ENCODE measurements around the gene TMEM132E.

TMEM132E gene

DNA sequence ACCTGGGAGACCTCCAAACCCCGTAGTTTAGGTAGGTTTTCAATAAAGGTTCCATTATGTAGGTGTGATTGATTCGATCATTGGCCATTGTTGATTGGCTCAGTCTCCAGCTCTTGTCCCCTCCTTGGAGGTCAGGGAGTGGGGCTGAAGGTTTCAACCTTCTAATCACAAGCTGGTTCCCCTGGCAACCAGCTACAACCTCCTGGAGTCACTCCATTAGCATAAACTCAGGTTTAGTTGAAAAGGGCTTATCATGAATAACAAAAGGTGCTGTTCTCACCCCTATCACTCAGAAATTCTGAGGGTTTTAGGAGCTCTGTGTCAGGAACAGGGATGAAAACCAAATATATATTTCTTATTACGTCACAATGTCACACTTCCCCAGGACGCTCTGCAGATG lies 28.5 kb downstream of the TMEM132E start:
- no peak for DNase-seq

DNA sequence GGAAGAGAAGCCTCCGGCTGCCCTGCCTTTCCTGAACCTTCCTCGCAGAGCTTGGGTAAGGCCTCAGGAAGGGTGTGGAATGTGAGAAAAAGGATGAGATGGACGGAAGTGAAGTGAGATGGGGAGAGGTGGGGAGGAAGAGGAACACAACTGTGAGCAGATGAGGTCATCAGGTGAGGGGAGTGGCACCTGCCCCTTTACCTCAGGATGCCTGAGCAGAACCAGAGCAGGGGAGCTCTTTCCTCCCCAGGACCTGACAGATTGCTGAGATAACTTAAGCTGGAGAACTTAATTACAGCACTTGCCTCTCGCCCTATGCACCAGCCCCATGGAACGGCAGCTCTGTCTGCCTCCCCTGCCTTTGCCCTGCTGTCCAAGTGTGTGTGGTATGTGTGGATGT lies 29.8 kb downstream of the TMEM132E start:
- DNase-seq = no peak

DNA sequence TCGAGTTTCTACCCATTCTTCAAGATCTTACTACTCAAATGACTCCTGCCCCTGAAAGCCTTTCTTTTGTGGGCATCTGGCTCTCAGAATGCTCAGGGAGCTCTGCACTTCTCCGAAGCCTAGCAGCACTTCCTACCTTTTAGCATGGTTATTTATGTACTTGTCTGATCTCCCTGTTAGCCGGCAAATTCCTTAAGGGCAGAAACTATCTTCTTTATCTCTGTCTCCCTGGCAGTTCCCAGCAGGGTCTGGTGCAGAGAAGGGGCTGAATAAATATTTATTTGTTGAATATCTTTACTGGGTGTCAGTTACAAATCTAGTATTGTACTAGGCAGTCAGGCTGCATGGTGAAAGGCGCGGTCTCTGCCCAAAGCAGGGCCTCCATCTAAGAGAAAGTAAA lies 30.7 kb downstream of the TMEM132E start:
- DNase-seq = no peak

DNA sequence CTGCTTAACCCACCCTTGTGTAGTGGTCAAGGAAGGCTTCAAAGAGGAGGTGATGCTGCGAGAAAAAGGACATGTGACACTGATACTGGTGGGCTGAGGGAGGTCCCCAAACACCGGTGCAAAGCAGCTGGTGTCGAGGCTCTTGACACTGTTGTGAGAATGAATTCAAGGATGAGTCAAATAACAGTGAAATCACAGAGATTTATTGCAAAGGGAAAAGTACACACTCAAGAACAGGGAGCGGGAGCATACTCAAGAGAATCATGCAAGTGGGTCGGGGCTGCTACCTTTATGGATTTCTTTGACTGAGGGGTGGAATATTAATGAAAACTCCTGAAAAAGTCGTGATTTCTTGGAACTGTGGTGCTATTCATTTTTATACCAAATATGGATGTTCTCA lies 31.1 kb downstream of the TMEM132E start:
- DNase-seq = no peak

DNA sequence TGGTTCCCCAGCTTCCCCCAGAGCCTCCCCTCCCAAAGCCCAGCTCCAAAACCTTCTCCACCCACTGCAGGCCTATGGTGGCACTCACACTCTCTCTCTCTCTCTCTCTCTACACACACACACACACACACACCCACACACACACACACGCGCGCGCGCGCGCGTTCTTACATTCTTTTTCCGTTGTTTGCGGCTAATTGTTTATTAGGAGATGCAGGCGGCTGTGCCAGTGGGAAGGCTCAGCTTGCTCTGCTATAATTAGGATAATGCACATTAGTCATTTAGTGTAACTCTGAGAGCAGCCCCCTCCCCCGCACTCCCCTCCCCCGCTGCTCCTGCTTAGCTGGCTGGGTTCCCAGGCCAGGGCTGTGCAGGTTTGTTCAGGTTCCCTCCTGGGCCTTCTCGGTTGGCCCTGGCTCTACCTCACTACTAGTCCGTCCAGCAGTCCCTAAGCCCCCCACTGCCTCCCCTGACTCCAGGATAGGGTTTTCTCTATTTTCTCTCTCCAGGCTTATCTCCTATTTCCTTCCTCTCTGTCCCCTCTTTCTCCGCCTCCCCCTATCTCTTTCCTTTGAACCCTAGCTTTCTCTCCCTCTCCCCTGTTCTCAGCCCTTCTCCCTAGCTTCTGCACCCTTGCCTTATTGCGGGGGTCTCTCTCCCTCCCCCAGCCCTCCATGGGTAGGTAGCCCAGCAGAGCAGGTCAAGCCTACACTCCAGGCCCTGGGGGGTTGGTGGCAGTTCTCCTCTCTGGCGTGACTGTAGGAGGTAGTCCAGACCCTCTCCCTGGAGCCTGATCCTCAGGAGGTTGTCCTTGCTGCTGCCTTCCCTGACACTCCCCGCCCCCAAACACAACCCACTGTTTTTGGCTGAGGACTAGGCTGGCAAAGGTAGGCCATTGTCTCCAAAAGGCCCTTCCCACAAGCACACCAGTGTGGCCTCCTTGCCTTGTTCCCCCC lies 34.0 kb downstream of the TMEM132E start:
- DNase-seq = no peak

DNA sequence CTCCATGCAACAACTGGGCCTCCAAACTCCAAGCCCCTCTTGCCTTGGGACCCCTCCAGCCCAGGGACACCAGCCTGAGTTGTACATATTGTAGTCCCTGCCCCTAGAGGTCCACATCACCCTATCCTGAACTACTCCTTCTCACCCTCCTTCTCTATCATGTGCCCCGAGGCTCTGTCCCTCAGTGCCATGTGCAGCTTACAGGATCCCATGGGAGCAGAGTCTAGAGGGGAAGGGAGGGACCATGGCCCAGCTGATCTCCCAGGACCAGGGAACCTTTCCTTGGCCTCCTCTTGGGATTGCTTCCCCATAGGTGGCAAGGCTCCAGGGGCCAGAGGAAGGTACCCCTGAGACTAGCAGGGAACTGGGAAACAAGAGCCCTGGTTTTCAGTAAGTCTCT lies 35.3 kb downstream of the TMEM132E start:
- DNase-seq = no peak

DNA sequence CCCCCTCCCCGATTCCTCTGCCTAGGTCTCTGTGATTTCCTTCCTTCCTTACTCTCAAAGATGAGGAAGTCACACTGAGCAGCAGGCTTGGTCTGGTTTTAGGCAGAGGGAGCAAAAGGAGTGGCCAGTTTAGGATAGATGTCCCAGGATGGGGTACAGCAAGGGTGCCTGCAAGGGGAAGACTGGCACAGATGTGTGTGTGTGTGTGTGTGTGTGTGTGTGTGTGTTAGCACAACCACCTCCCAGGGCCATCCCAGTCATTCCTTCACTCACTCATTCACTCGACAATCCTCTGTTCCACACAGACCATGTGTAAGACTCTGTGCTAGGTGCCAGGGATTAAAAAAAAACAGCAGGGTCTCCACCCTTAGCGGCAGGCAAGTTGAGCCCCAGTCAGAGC lies 35.9 kb downstream of the TMEM132E start:
- no peak for DNase-seq

DNA sequence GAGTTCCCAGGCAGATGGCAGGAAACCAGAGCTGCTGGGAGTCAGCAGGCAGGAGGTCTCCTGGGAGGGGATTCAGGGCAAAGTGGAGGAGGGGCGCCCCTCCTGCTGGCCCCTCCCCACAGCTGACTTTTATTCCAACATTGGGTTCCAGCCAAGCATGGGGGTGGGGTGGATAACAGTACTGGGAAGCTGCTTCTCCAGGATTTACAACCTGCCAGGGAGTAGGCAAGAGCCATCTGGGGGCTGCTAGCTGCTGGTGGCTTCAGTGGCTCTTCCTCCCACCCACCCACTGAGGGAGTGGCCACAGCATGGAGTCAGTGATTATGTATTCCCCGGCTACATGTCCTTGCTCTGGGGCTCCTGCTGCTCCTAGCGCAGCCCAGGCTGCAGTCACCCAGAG lies 36.8 kb downstream of the TMEM132E start:
- DNase-seq = no peak

DNA sequence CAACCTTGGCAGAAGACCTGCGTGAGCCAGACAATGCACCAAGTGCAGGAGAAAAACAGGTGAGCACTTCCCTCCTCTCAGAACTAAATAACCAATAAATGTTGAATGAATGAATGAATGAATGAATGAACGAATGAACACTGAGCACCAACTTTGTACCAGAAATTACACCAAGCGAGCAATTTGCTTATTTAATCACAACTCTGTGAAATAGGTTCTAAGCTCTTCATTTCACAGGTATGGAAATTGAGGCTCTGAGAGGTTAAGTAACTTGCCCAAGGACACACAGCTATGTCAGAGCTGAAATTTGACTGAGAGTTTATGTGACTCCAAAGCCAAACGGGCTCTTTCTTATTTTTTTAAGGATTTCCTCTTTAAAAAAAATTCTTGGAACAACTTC lies 38.0 kb downstream of the TMEM132E start:
- DNase-seq = no peak

DNA sequence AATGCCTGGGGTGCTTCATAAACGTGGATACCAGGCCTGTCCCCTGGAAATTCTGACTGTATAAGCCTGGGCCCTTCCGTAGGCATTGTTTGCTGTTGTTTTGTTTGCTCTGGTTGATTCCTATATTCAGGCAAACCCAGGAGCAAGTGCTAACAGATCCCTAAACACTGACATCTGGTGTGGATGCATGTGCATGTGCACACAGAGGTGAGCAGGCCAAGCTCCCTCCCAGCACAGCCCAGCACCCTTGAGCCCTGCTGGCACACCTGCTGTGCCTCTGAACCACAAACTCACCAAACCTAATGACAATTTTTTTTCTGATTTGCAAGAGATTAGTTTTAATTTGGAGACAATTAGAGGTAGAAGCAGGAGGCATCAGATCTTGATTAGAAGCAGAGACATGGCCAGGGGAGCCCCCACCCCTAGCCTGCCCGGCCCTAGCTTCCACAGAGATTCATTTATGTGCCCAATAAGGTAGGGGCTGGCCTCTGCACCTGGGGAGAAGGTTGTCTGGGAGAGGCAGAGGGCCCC lies 40.4 kb downstream of the TMEM132E start:
- no peak for DNase-seq

DNA sequence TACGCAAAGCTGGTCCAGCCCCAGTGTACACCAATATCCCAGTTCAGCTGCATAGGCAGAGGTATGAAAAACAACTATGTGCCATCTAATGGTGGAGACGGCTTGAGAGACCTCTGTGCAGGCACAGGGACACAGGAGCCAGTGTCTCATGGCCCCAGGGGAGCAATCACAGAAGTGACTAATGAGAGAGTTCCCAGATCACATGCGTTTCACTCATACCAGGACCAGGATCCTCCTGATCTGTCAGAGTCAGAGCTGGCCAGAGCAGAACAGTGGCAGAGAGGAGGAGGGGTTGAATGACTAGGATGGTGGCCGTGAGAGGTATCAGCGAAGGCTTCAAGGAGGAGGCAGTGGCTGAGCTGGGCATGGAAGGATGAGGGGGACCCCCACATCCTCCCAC lies 41.1 kb downstream of the TMEM132E start:
- DNase-seq = no peak

DNA sequence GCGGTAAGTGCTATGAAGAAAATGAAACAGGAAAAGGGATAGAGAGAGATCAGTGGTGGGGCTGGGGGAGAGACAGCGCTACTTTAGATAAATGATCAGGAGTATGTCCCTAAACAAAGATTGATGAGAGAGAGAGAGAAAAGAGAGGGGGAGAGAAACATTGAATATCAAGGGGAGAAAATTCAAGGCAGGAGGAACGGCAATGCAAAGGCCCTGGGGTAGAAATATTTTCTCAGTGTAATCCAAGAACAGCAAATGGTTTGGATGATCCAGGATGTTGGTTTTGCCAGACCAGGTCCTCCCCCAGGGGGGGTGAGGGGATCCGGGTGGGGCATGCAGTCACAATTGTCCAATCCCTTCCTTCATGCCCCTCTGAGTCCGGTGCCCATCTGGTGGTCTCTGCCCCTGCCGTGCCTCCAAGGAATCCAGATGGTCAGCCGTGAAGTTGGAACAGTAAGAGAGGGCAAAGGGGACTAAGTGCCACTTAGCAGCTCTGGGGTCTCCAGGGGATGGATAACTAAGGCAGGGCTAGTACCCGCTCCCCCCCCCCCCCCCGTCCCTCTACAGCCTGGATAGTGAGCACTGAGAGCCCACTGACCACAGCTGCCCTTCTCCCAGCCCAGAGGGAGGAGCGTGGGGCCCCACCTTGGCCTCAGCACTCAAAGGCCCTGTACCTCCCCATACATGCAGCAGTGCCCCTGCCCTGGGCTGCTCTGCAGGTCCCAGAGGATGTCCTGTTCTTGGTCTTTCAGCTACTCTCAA lies 43.7 kb downstream of the TMEM132E start:
- no peak for DNase-seq

DNA sequence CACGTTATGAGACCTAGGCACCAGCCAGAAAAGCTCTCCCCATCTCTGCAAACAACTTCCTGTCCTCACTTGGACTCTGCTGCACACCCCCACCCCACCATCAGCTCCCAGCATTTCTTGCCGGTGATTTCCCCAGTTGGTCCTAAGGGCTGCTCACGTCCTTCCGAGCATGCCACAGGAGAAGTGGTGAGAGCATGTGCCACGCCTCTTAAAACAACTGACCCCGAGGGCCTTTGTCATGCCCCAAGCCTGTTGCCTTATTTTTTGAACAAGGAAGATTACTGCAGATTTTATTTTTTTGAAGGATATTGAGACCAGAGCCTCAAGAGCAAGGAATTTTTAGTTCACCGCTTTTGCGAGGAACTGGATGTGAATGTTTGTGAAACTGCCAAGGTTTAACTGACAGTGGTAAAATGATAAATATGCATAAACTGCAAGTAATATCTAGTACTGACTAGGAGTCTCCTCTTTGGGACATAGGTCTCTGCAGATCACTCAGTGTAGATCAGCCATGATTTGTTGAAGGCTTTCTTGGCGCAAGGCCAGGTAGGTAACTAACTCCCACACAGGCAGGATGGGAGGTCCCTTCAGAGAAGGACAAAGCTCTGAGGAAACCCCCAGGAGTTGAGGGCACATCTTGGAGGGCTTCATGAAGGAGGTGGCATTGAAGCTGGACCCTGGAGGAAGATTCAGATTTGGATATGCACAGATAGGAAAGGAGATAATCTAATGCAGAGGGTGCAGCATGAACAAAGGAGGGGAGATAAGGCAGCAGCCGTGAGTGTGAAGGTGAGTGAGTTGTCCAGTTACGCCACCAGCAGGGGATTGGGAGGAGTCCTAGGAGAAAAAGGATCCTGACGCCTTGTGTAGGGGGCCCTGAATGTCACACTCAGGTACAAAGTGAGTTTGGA lies 44.7 kb downstream of the TMEM132E start:
- DNase-seq = no peak

DNA sequence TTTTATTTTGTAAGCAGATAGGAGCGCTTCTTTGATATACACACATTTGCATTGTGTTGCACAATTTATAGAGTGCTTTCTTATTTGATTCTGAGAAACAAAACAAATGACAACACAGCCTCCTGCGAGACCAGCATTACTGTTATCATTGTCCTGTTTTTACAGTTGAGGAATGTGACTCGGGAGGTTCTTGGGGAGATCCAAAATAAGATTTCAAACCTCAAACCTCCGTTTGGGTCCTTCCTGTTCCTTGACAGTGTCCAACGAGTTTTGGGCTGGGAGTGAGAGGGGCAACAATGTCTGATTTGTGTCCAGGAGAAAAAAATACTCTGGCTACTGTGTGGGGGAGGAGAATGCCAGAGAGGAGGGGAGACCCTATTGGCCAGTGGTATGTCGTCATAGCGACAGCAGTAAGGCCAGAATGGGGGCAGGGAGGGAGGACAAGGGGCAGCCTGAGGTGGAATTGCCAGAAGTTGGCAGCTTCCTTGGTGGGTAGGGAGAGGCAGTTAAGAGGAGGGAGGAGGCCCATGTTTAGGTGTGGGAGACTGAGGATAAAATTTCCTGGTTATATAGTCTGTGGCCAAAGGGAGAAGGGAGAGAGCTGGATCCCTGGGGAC lies 45.5 kb downstream of the TMEM132E start:
- DNase-seq = no peak

DNA sequence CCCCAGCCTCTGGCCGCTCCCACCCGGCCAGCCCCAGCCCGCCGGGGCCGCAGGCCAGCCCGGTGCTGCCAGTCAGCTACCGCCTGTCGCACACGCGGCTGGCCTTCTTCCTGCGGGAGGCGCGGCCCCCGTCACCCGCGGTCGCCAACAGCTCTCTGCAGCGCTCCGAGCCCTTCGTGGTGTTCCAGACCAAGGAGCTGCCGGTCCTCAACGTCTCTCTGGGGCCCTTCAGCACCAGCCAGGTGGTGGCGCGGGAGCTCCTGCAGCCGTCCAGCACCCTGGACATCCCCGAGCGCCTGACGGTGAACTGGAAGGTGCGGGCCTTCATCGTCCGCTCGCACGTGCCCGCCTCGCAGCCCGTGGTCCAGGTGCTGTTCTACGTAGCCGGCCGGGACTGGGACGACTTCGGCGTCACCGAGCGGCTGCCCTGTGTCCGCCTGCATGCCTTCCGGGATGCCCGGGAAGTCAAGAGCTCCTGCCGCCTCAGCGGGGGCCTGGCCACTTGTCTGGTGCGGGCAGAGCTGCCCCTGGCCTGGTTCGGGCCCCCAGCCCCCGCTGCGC lies 46.8 kb downstream of the TMEM132E start:
- no peak for DNase-seq

DNA sequence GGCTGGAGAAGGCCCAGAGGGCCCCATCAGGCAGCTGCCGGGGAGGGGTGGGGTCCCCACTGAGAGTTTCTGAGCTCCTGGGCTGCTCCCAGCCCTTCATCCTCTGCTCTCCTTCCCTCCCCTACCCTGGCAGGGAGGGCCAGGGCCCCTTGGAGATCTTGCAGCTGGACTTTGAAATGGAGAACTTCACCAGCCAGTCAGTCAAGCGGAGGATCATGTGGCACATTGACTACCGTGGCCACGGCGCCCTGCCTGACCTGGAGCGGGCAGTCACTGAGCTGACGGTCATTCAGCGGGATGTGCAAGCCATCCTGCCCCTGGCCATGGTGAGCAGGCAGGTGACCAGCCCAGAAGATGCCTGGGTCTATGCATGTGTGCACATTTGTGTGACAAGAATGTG lies 49.5 kb downstream of the TMEM132E start:
- DNase-seq = no peak

DNA sequence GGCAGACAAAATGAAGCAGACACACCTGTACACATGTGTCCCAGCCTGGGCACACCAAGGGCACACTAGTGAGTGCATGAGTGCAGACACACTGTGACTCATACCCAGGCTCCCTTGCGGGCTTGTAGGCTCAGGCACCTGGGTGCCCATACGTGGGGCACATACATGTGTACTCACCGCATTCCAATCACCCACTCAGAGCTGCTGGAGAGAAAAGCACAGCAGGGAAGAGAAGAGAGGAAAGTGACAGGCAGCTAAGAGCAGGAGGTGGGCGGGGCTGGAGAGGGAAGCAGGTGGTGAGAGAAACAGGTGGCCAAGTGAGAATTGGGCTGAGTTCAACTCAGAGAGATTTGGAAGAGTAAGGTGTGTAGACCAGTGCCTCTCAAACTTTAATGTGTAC lies 54.0 kb downstream of the TMEM132E start:
- no peak for DNase-seq

DNA sequence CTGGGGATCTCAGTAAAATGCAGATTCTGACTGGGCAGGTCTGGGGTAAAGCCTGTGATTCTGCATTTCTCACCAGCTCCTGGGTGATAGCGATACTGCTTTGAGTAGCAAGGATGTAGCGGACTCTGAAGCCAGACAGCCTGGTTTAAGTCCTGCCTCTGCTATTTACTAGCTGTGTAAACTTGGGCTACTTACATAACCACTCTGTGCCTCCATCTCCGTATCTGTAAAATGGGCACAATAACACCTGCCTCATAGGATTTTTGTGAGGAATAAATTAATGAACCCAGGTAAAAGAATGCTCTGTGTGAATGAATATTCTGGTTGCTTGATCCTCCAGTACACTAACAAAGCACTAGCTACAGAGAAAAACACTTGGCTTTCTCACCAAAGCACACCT lies 54.4 kb downstream of the TMEM132E start:
- no peak for DNase-seq

DNA sequence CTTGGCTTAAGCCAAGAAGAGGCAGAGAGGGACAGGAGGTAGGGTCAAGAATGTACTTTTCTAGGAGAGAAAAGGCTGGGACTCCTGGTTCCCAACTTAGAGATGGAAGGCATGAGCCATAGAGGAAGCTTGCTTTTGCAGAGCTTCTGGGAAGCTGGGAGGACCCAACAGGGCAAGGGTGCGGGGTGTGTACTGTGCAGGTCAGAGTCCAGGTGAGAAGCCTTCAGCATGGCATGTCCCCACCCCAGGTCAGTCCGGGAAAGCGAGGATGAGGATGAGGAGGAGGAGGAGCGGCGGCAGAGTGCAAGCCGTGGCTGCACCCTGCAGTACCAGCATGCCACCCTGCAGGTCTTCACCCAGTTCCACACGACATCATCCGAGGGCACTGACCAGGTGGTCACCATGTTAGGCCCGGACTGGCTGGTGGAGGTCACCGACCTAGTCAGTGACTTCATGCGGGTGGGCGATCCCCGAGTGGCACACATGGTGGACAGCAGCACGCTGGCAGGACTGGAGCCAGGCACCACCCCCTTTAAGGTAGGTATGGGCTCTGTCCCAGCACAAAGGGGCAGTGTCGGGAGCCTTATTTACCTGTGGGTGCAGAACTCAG lies 55.3 kb downstream of the TMEM132E start:
- DNase-seq = no peak

DNA sequence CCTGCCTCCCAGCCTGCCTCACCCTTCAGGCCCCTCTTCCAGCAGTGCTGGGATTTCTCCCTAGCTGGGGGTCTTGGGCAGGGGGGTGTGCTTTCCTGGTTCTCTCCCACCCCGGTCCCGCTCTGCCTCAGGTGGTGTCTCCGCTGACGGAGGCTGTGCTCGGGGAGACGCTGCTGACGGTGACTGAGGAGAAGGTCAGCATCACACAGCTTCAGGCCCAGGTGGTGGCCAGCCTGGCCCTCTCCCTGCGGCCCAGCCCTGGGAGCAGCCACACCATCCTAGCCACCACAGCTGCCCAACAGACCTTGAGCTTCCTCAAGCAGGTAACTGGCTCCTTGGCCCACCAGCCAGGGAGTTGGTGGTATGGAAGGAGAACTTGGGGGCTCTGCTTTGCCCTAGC lies 56.5 kb downstream of the TMEM132E start:
- no peak for DNase-seq

DNA sequence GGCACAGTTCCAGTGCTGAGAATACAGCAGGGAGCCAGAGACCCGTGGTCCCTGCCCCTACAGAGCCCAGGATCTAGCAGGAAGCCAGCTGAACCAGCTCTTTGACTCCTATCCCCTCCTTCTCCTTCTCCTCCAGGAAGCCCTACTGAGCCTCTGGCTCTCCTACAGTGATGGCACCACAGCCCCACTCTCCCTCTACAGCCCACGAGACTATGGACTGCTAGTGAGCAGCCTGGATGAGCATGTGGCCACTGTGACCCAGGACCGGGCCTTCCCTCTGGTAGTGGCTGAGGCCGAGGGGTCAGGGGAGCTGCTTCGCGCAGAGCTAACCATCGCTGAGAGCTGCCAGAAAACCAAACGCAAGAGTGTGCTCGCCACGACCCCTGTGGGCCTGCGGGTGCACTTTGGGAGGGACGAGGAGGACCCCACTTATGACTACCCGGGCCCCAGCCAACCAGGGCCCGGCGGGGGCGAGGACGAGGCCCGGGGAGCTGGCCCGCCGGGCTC lies 57.7 kb downstream of the TMEM132E start:
- DNase-seq = no peak

Measured in stimulated activated CD4-positive, alpha-beta T cell treated with anti-CD3 and anti-CD28 coated beads, Interleukin-2, amount 100 ng/mL, for 48 hours (primary cell).